Glomerular endothelial cell (primary cell): ENCODE measurements around the gene COLEC12. TPM values are rescaled to one million over a fixed set of nuclear protein-coding genes. Genes with fewer than 3 reads are reported as not detected.

Experiments used
- DNase-seq: peaks from one replicate; pipeline ENCODE4 v3.0.0-alpha.2; 2011; ENCODE audit warnings: low read depth, low spot score; ENCODE audit errors: extremely low read depth
- total RNA-seq: library from RNA; depleted of rRNA; stranded (reverse); fragments of >200 nt; gene quantifications from 2 replicates; pipeline ENCODE4 v1.2.3, GENCODE V29; 2015

COLEC12 gene
- total RNA-seq, 1 donor from 2014 or later: 31.7 TPM

GRCh38 chr18:364256-364826 lies 136.2 kb downstream of the COLEC12 start:
- no peak for DNase-seq

DNA sequence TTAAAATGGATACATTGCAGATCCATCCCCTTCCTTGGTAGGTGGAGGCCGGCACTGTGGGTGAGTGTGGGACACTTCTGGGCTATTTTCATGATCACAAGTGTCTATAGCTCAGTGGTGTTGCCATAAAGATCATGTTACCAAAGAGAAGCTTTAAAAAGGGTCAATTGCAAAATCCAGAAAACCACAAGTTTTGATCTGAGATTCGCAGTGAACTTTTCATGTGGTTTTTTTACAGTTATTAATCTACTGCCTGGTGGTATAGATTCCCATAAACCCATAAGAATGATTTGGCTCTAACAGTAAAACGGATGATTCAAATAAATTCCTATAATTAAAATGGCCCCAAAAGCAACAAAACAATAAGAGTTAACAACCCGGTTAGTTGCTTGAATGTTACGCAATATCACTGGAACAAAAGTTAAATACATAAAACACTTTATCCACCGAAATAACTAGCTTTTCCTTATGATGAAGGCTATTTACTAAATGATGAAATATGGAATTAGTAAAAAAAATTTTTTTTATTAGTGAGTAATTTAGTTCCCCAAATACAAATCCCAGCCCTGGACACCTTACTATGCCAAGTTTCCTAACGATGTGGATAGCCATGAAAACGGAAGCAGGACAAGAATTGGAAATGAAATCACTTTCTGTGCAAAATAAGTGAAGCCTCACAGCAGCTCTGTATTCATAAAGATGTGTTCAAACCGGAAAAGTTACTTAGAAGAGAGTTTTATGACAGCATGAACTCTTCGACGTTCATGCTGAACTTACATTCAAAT lies 137.0 kb downstream of the COLEC12 start:
- no peak for DNase-seq

DNA sequence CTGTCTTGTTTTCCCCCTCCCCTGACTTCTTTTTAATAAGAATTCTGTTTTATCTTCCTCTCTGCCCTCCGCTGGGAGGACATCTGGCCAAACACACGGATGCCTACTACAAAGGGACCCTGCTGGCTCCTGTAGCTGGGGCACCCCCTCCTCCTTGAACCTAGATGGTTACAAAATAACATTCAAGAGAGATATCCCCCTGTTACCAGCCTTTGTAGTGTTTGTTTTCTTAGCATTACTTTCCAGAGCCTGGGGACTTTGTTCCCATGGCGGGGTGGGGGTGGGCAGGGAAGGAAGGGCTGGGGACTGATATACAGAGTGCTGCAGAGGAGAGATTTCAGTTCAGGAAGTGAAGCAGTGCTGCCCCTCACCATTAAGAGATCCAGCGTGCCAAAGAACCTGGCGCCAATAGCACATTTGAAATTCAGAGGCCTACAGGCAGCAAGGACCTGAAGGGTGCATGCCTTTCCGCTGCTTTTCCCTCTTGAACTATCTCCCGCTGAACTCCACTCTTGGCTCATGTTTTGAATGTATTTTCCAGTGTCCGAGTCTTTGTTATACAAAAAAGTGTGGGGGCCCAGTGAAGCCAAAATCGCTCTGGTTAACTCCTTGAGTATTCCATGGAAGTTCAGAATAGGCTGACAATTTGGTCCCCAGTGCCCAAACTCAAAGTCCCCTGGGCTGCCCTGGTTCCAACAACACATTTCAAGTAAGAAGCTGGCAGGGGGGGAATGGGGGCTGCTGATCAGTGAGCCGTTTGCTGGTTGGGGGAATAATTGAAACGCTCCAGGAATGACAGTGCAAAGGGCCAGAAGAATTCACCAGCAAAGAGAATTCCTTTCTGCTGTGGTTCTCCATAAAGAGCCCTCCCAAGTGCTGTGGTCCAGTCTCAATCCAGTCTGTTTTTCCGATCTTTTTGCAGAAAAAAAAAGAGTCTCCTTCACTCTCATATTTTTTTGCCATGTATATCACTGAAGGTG lies 137.9 kb downstream of the COLEC12 start:
- DNase-seq: no peak

DNA sequence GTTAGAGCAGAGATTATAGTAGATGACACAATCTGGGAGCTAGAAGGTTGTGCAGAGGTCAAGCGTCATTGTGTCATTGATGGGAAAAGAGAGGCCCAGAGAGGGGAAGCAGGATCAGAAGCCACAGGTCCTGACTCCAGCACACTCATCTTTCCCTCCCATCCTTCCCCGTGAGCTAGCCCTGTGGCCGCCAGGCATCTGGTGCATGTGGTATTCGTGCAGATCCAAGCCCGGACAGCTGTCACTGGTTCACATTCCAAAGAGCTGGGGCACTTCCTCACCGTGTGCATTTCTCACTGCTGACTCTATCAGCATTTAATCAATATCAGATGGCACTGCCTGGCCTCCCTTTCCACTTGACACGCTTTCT lies 138.6 kb downstream of the COLEC12 start:
- no peak for DNase-seq

DNA sequence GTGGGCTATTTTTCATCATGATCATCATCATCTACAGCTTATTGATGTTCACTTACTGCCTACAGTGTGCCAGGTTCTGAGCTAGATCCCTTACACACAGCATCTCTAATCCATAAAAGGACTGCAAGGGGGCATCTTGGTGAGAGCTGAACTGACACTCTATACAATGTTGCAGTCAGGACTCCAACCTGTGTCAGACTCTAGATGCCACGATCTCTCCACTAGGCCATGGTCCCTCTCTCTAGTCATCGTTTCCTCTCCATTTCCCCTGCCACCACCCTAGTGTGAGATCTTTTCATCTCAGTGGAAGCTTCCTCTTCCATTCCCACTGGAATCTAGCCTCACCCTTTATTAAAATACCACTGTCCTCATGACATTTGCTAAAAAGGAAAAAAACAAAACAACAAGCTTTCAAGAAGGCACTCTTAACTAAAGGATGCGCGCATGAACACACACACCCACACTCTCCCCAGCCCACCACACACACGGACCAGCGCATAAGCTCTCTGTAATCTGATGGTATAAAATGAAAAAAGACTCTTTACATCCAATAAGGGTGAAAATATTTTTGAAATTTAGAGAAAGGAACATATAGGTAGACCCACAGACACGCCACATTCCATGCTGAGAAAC lies 139.3 kb downstream of the COLEC12 start:
- DNase-seq: no peak

DNA sequence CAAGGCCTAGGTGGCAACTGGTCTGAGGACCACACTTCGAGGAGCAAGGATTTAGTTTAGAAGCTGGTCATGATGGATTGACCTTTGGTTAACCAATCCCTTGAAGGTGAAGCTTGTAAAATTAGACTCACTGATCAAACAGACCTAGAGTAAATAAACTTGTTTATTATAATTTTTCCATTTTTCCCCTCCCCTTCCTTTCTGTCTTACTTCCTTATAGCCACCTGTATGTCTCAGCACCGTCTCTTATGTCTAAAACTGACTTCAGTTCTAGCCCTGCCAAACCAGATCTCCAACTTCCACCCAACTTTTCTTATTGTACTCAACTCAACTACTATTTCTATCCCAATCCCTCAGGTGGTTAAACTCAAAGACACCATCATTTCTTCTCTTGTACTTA lies 139.8 kb downstream of the COLEC12 start:
- no peak for DNase-seq

DNA sequence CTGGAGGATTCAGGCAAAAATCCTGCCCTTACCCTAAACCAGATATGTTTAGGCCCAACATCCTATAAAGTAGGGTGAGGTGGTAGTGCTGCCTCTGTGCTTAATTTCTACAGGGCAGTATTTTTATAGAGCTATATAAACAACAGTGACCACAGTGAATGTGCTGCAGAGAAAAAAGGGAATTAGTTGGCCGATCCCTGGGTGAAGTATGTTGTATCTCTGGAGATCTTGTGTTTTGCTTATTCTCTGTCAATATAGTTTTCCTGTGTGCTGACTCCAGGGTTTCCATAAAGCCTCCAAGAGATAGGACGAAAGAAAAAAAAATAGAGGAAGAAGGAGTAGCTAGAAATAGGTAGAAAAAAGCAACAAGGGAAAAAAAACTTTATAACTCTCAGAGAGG lies 143.7 kb downstream of the COLEC12 start:
- no peak for DNase-seq

GRCh38 chr18:355678-356077 lies 144.8 kb downstream of the COLEC12 start:
- DNase-seq: no peak

DNA sequence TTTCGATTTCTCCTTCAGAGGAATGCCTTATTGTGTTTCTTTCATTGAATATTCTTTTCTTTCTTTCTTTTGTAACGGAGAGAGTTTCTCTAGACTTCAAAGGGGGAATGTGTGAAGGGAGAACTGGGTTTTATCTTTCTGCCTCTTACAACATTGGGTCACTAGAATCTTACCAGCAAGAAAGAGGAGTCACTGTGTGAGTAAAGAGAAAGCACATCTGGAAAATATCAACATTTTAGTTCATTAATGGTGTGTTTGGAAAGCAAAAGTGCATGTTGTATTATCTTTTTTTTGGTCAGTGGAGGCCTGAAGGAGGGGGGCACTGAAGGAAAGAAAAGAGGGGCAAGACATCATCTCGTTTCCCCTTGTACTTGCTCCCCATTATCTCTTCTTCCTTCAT lies 146.0 kb downstream of the COLEC12 start:
- DNase-seq: no peak

DNA sequence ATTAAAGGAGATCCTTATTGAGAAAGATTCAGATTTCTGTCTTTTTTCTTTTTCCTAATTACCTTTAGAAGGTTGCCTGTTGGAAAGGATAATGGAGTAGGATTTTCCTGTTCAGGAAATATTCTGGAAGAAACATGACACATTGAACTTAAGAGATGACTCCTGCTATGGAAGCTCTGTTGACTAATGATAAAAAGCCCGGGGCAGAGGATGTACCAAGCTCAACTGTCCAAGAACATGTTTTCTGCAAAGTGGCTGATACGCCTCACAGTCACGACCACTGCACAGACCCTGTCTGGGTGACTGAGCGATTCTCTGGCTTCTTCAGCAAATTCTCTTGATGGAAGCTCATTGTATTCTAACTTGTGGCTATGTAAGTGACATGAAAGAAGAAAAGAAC lies 146.5 kb downstream of the COLEC12 start:
- no peak for DNase-seq

DNA sequence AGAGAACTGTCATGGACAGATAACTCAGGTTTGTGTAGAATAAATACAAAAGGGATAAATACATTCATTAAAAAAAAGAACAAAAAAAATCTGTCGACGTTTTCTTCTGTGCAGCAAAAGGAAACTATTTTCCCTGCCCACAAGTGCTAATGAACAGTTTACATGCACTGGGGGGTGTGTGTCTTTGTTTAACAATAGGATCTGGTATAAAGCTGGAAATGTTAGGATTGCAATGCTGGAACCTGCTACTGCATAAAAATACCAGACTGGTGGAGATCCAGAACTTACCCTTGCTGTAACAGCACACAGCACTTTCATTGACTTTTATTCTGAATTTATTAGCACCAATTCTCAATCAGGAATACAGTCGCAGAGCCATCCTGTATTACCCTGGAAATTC lies 148.1 kb downstream of the COLEC12 start:
- no peak for DNase-seq

DNA sequence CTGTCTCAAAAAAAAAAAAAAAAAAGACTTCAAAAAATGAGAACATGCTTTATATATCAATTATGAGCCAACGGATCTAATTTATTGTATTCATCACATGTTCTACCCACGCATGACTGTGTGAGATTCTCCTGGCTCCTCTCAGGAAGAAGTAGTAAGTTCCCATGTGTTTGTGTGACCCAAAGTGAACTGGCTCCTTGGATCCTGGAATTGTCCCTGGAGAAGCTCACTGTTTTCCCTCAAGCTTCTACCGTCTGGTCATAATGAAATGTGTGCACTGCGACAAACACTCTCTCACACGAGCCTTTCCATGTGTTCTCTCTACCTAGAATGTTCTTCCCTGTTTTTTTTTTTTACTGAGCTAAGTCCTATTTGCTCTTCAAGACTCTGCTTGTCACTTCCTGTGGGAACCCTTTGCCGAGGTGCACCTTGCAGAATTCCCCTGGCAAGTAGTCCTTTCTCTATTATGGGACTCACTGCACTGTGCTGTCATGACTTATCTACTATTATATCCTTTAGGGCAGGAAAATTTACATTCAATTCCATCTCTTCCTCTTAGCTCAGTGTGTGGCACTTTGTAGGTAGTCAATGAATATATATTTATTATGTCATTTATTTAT lies 149.4 kb downstream of the COLEC12 start:
- DNase-seq: no peak

GRCh38 chr18:346600-346999 lies 153.9 kb downstream of the COLEC12 start:
- no peak for DNase-seq

DNA sequence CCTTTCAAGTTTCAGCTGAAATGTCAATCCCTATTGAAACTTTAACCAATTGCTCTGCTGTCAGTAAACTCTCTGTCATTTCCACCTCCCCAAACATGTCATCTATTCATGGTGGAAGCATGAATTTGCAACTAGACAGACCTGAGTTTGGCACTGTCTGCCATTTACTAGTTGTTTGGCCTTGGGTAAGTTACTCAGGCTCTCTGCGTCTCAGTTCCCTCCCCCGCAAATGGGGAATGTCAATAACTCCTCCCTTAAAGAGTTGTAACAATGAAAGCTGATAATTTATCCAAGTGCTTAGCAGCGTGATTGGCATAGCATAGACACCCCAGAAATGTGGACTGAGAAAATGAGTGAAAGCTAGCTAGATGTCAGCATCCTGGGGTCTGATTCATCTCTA lies 159.4 kb downstream of the COLEC12 start:
- no peak for DNase-seq

DNA sequence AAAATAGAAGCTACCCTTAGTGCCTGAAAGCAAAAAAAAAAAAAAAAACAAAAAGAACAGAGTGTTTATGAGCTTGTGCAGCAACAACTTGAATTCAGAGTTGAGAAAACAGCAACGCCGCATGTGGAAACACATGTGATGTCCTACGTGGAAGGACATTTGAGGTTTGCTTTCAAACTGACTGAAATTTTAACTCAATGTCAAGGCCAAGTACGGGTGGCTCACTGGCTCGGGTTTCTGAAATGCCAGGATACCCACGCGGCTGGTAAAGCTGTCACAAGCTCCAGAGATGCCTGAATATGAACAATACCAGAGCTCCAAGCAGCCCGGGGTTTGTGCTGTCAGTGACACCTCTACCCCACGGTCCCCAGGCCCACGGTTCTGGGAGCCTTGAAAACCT lies 160.5 kb downstream of the COLEC12 start:
- DNase-seq: no peak

DNA sequence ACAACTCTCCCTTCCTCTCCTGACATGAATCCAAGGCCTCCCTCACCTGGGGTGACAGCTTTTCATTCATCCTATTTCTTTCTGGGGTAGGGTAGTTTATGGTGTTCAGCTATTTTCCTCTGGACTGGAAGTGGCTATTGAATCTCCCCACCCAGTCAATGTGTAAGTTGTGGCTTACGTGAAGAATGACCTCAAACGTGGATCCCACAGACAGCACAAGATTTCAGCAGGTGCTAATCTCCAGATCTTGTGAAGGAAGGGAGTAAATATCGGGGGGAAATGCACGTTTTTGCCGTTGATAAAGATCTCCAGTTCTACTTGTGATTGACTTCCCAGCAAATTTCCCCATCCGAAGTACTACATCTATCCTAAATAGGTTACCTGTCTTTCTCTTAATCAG lies 161.3 kb downstream of the COLEC12 start:
- no peak for DNase-seq

- DNase-seq: no peak
Observed at GRCh38 chr18:336713-337112, 163.8 kb downstream of the COLEC12 start.

GRCh38 chr18:335733-336132 lies 164.8 kb downstream of the COLEC12 start:
- no peak for DNase-seq

- no peak for DNase-seq
Observed at GRCh38 chr18:334575-335132, 165.8 kb downstream of the COLEC12 start.
